SK-N-SH (cell line): ENCODE measurements around the gene PTPN22.

ENCODE experiments used
- CHD2 ChIP-seq: fragments of 150-350 bp; IDR thresholded peaks from 2 replicates; pipeline ENCODE4 v1.6.1; 2018; ENCODE audit warnings: low read length; ENCODE audit not compliant: partially characterized antibody
- ELF1 ChIP-seq: IDR thresholded peaks from 2 replicates; pipeline ENCODE4 v1.4.0; 2012
- EZH2phosphoT487 ChIP-seq: fragments of 200-600 bp; sonication (generic); IDR thresholded peaks from 2 replicates; pipeline ENCODE4 v1.6.1; 2017; ENCODE audit warnings: low read depth, mixed run types, mild to moderate bottlenecking, antibody characterized with exemption, moderate library complexity, borderline replicate concordance
- TF ChIP-seq, protein P1 (sequence below): IDR thresholded peaks from 2 replicates; pipeline ENCODE4 v1.6.1; 2012; ENCODE audit warnings: mild to moderate bottlenecking, low read depth, low read length, moderate library complexity

DNA sequence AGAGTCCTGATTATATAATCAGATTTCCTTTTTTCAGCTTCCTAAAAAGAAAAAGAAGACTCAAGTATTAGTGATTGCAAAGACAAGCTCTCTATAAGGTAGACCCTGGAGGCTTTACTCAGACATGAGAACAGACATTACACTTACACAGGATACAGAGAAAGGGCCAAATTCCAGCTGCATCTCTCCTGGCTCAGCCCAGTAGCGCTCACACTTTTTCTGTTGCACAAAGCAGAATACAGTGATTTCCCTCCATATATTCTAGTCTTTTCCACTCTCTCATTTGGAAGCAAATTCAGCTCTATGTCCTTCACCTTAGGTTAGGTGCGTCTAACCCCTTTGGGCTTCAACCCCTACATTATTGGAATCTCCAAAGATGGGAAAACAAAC lies 15.1 kb downstream of the PTPN22 start:
- TF ChIP-seq ELF1 = no peak
- TF ChIP-seq, protein P1, sequence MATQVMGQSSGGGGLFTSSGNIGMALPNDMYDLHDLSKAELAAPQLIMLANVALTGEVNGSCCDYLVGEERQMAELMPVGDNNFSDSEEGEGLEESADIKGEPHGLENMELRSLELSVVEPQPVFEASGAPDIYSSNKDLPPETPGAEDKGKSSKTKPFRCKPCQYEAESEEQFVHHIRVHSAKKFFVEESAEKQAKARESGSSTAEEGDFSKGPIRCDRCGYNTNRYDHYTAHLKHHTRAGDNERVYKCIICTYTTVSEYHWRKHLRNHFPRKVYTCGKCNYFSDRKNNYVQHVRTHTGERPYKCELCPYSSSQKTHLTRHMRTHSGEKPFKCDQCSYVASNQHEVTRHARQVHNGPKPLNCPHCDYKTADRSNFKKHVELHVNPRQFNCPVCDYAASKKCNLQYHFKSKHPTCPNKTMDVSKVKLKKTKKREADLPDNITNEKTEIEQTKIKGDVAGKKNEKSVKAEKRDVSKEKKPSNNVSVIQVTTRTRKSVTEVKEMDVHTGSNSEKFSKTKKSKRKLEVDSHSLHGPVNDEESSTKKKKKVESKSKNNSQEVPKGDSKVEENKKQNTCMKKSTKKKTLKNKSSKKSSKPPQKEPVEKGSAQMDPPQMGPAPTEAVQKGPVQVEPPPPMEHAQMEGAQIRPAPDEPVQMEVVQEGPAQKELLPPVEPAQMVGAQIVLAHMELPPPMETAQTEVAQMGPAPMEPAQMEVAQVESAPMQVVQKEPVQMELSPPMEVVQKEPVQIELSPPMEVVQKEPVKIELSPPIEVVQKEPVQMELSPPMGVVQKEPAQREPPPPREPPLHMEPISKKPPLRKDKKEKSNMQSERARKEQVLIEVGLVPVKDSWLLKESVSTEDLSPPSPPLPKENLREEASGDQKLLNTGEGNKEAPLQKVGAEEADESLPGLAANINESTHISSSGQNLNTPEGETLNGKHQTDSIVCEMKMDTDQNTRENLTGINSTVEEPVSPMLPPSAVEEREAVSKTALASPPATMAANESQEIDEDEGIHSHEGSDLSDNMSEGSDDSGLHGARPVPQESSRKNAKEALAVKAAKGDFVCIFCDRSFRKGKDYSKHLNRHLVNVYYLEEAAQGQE = no peak
- TF ChIP-seq EZH2phosphoT487 = no peak
- no peak for TF ChIP-seq CHD2
